Activated CD4-positive, alpha-beta memory T cell treated with anti-CD3 and anti-CD28 coated beads, Interleukin-2, amount 10 ng/mL, durations not matched to agents 7 days and 5 days (primary cell): ENCODE results near the gene PRR14L. TPM values are rescaled to one million over a fixed set of nuclear protein-coding genes. Genes with fewer than 3 reads are reported as not detected.
"Not testable (repeated sequence)": the region's sequence is repeated elsewhere in the genome, so short reads cannot be mapped to it uniquely, and the experiment has no call there.

Experiments used
- CTCF ChIA-PET: fragments of 350-600 bp; sonication (Branson Sonifier 250); formaldehyde crosslinking; loops from one replicate; lab custom pipeline; 2021; ENCODE audit warnings: antibody characterized with exemption, inconsistent platforms; lab: Charles Lee
- POLR2A ChIA-PET: fragments of 350-600 bp; sonication (Branson Sonifier 250); formaldehyde crosslinking; loops from one replicate; lab custom pipeline; 2021; ENCODE audit warnings: antibody characterized with exemption; lab: Charles Lee
- DNase-seq: peaks from one replicate; pipeline ENCODE4 v3.0.0-alpha.2; 2020
- H3K27ac Mint-ChIP-seq: one replicate; pipeline ENCODE4 v1.8.0; 2021; ENCODE audit warnings: mild to moderate bottlenecking, mixed read lengths
- H3K27me3 Mint-ChIP-seq: one replicate; pipeline ENCODE4 v1.8.0; 2021; ENCODE audit warnings: mixed read lengths
- H3K36me3 Mint-ChIP-seq: one replicate; pipeline ENCODE4 v1.8.0; 2021; ENCODE audit warnings: low read depth, mixed read lengths
- H3K4me1 Mint-ChIP-seq: one replicate; pipeline ENCODE4 v1.8.0; 2021; ENCODE audit warnings: mixed read lengths
- H3K4me3 Mint-ChIP-seq: one replicate; pipeline ENCODE4 v1.8.0; 2021; ENCODE audit warnings: mild to moderate bottlenecking, mixed read lengths
- H3K9me3 Mint-ChIP-seq: one replicate; pipeline ENCODE4 v1.8.0; 2021; ENCODE audit warnings: mixed read lengths
- total RNA-seq, 2 experiments: library from RNA; stranded (reverse); gene quantifications; one replicate each; pipeline ENCODE4 v1.2.3, GENCODE V29; 2021

PRR14L gene
- 10 to 100 TPM; 56.3 to 61.3 TPM for total RNA-seq

DNA sequence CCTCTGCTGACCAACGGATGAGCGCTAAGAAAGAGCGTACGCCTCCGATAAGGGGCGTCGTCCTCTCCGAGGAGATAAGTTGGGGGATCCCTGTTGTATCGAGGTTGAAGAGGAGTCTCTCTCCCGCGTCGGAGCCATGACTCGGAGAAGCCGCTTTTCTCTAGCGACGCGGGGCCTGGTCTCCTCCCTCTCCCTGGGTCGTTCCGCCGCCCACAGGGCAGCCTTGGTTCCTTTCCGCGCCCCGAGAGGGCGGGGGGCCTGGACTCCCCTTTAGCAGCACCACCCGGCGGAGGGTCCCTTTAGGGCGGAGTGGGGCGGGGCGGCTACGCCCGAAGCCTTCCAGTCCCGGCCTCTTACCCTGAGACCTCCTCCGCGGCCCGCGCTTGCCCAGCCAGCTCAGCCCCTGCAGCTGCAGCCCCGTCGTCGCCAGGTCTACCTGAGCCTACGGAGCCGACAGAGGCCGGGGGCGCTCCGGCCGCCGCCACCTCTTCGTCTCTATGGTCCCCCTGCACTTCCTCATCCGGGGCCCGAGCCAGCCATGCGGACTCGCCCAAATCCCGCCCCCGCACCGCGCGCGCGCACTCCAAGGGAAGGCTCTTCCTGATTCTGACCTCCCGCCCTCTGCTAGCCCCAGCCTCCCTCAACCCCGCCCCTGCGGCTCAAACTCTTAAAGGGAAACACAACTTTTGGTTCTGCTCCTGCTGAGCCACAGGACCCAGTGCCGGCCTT lies at the start of gene PRR14L:
PRR14L (minus strand) TSS at position 497 of the 729 bp plus-strand sequence. CDS start 11,272 bp downstream, outside the sequence.
- H3K36me3 Mint-ChIP-seq = peaks cover 24% of the 10 kb centered on the region
- no peaks in the 10 kb centered on the region for H3K9me3 Mint-ChIP-seq
- peaks cover 61% of the 10 kb centered on the region for H3K4me1 Mint-ChIP-seq
- POLR2A ChIA-PET = interaction anchor here (1.0 to 3.4 kb wide), 5 partner anchors 11 to 194 kb away, joined by 3 to 15 read pairs (median 4); partner anchors contain the start of gene PISD
- H3K4me3 Mint-ChIP-seq = peak within 1 kb of the TSS; percentile 91
- H3K27me3 Mint-ChIP-seq = no peaks in the 10 kb centered on the region
- CTCF ChIA-PET = interaction anchor here (0.8 kb wide), 1 partner anchor 727 kb away, joined by 3 read pairs; no protein-coding TSS in a partner anchor
- peak; percentile 98 for DNase-seq
- H3K27ac Mint-ChIP-seq = peak within 1 kb of the TSS; percentile 86

- H3K9me3 Mint-ChIP-seq, H3K27ac Mint-ChIP-seq, POLR2A ChIA-PET, H3K27me3 Mint-ChIP-seq, CTCF ChIA-PET, H3K4me3 Mint-ChIP-seq, DNase-seq, H3K4me1 Mint-ChIP-seq: not testable (repeated sequence)
- peaks cover 41% of the 10 kb centered on the region for H3K36me3 Mint-ChIP-seq
Observed at GRCh38 chr22:31799358-31799757, 49.4 kb upstream of the PRR14L start.

GRCh38 chr22:31790240-31790639 lies 40.3 kb upstream of the PRR14L start:
- ChIA-PET POLR2A (no interaction called here), CTCF (no interaction called here)
- peaks cover 5% of the 10 kb centered on the region for H3K4me1 Mint-ChIP-seq

GRCh38 chr22:31789803-31790202 lies 39.9 kb upstream of the PRR14L start:
- Mint-ChIP-seq H3K27ac (no peak overlapping the region), H3K4me1 (peaks cover 5% of the 10 kb centered on the region)
- POLR2A ChIA-PET = no interaction called here

More at GRCh38 chr22:31790240-31790639, 40.3 kb upstream of the PRR14L start:
- no peaks in the 10 kb centered on the region for H3K9me3 Mint-ChIP-seq
- no peak for DNase-seq
- no peaks in the 10 kb centered on the region for H3K27me3 Mint-ChIP-seq
- H3K36me3 Mint-ChIP-seq = peaks cover 27% of the 10 kb centered on the region
- H3K27ac Mint-ChIP-seq = no peak overlapping the region
- no peak overlapping the region for H3K4me3 Mint-ChIP-seq

DNA sequence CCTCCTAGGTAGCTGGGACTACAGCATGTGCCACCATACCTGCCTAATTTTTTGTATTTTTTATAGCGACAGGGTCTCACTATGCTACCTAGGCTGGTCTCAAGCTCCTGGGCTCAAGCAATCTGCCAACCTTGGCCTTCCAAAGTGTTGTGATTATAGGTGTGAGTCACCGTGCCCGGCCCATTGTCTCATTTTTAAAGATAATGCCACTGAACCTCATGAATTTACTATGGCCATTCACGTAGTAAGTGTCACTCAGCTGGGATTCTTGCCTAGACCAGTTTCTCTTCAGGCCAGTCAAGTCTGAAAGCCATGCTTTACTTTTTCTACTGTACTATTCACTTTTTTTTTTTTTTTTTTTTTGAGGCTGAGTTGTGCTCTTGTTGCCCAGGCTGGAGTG lies 26.3 kb upstream of the PRR14L start:
- Mint-ChIP-seq H3K9me3 (no peaks in the 10 kb centered on the region), H3K27ac (no peak overlapping the region), H3K27me3 (no peaks in the 10 kb centered on the region), H3K36me3 (peaks cover 38% of the 10 kb centered on the region), H3K4me1 (no peaks in the 10 kb centered on the region), H3K4me3 (no peak overlapping the region)
- POLR2A ChIA-PET = no interaction called here
- no peak for DNase-seq
- CTCF ChIA-PET = no interaction called here

More at GRCh38 chr22:31789803-31790202, 39.9 kb upstream of the PRR14L start:
- H3K36me3 Mint-ChIP-seq = peaks cover 31% of the 10 kb centered on the region
- no peaks in the 10 kb centered on the region for H3K9me3 Mint-ChIP-seq
- no peak overlapping the region for H3K4me3 Mint-ChIP-seq
- no peak for DNase-seq
- CTCF ChIA-PET = no interaction called here
- no peaks in the 10 kb centered on the region for H3K27me3 Mint-ChIP-seq

DNA sequence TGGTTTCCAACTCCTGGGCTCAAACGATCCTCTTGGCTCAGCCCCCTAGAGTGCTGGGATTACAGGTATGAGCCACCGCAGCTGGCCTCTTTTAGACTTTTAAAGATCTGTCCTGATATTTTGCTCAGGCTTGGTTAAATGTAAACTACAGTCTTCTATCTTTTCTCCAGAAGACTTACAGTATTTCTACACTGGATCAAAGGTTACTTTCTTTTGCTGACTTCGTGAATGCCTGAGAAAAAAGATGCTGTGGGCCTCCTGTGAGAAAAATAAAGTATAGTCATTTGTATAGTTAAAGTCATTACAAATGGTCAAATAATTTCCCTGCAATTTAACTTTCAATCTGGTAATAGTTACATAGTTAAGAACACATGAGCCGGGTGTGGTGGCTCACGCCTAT lies 23.5 kb upstream of the PRR14L start:
- CTCF ChIA-PET = no interaction called here
- H3K27me3 Mint-ChIP-seq = no peaks in the 10 kb centered on the region
- no peak overlapping the region for H3K27ac Mint-ChIP-seq
- POLR2A ChIA-PET = interaction anchor here (1.3 kb wide), 1 partner anchor 252 kb away, joined by 3 read pairs; no protein-coding TSS in a partner anchor
- no peak overlapping the region for H3K4me3 Mint-ChIP-seq
- no peaks in the 10 kb centered on the region for H3K9me3 Mint-ChIP-seq
- H3K36me3 Mint-ChIP-seq = peaks cover 25% of the 10 kb centered on the region
- H3K4me1 Mint-ChIP-seq = peaks cover 3% of the 10 kb centered on the region
- no peak for DNase-seq

GRCh38 chr22:31768422-31769059 lies 18.6 kb upstream of the PRR14L start:
- ChIA-PET POLR2A (no interaction called here), CTCF (interaction anchor here (1.2 to 1.3 kb wide), 2 partner anchors 15 to 103 kb away, joined by 3 to 5 read pairs; partner anchors contain the start of gene DEPDC5)
- no peak overlapping the region for H3K4me3 Mint-ChIP-seq
- H3K36me3 Mint-ChIP-seq = peaks cover 43% of the 10 kb centered on the region
- DNase-seq = no peak
- no peak overlapping the region for H3K27ac Mint-ChIP-seq
- H3K27me3 Mint-ChIP-seq = no peaks in the 10 kb centered on the region
- no peaks in the 10 kb centered on the region for H3K9me3 Mint-ChIP-seq
- peaks cover 3% of the 10 kb centered on the region for H3K4me1 Mint-ChIP-seq

- Mint-ChIP-seq H3K36me3 (peaks cover 52% of the 10 kb centered on the region), H3K27ac (no peak overlapping the region), H3K9me3 (no peaks in the 10 kb centered on the region), H3K4me1 (peaks cover 3% of the 10 kb centered on the region), H3K4me3 (no peak overlapping the region), H3K27me3 (no peaks in the 10 kb centered on the region)
- DNase-seq = no peak
- ChIA-PET POLR2A (interaction anchor here (1.8 kb wide), 1 partner anchor 11 kb away, joined by 5 read pairs; the partner anchor contains the start of gene DEPDC5), CTCF (no interaction called here)
Observed at GRCh38 chr22:31764785-31765184, 14.9 kb upstream of the PRR14L start.

GRCh38 chr22:31758860-31759259 lies 8.9 kb upstream of the PRR14L start:
- H3K27ac Mint-ChIP-seq, H3K27me3 Mint-ChIP-seq, H3K9me3 Mint-ChIP-seq, H3K4me3 Mint-ChIP-seq, POLR2A ChIA-PET, DNase-seq: not testable (repeated sequence)
- CTCF ChIA-PET = interaction anchor here (1.0 to 1.8 kb wide), 2 partner anchors 96 to 212 kb away, joined by 4 to 5 read pairs; partner anchors contain the start of gene PISD
- Mint-ChIP-seq H3K4me1 (peaks cover 22% of the 10 kb centered on the region), H3K36me3 (peaks cover 22% of the 10 kb centered on the region)

DNA sequence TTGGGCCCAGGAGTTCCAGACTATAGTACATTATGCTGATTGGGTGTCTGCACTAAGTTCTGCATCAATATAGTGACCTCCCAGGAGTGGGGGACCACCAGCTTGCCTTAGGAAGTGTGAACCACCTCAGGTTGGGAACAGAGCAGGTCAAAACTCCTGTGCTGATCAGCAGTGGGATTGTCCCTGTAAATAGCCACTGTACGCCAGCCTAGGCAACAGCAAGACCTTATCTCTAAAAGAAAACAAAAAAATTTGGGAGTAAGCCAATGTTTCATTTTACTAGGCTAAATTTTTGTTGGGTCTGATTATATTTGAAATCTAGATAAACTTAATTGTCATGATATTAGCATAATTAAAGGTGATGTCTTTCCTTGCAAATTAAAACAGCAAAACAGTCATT lies 7.3 kb upstream of the PRR14L start:
- H3K4me3 Mint-ChIP-seq = no peak overlapping the region
- H3K9me3 Mint-ChIP-seq = no peaks in the 10 kb centered on the region
- no peak overlapping the region for H3K27ac Mint-ChIP-seq
- peaks cover 20% of the 10 kb centered on the region for H3K36me3 Mint-ChIP-seq
- peaks cover 34% of the 10 kb centered on the region for H3K4me1 Mint-ChIP-seq
- ChIA-PET CTCF (interaction anchor here (1.8 kb wide), 1 partner anchor 95 kb away, joined by 5 read pairs; the partner anchor contains the start of gene PISD), POLR2A (no interaction called here)
- DNase-seq = no peak
- no peaks in the 10 kb centered on the region for H3K27me3 Mint-ChIP-seq

DNA sequence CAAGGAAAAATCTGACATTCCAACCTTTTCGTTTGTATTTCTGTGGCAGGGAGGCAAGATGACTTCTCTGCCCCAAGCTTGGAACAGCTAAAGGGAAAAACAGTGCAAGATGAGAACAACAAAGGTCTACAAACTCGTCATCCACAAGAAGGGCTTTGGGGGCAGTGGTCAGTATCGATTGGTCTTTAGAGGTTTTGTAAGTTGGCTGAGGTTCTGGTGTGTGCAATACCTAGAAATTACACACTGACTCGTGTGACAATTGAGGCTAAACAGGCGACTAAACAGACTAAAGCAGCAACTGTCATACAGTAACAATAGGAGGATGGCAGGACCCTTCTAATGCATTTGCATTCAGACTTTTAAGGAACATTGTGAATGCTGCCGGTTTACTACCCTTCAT lies 4.9 kb upstream of the PRR14L start:
- CTCF ChIA-PET = no interaction called here
- H3K4me1 Mint-ChIP-seq = peaks cover 45% of the 10 kb centered on the region
- POLR2A ChIA-PET = interaction anchor here (2.6 kb wide), 1 partner anchor 93 kb away, joined by 30 read pairs; the partner anchor contains the start of gene PISD
- H3K27me3 Mint-ChIP-seq = no peaks in the 10 kb centered on the region
- DNase-seq = no peak
- H3K27ac Mint-ChIP-seq = peak overlapping the region; percentile 97
- H3K36me3 Mint-ChIP-seq = peaks cover 6% of the 10 kb centered on the region
- no peaks in the 10 kb centered on the region for H3K9me3 Mint-ChIP-seq
- peak overlapping the region; percentile 92 for H3K4me3 Mint-ChIP-seq

GRCh38 chr22:31753634-31754501 lies 3.9 kb upstream of the PRR14L start, which contains the start of gene DEPDC5:
DEPDC5 (plus strand) TSS chr22:31754019; CDS start chr22:31754922, 903 bp downstream.
- DNase-seq = peak; percentile 97
- POLR2A ChIA-PET = interaction anchor here (0.8 to 2.7 kb wide), 15 partner anchors 8 to 409 kb away, joined by 3 to 30 read pairs (median 5); partner anchors contain the start of genes PATZ1, PISD and YWHAH
- no peaks in the 10 kb centered on the region for H3K27me3 Mint-ChIP-seq
- H3K36me3 Mint-ChIP-seq = peaks cover 11% of the 10 kb centered on the region
- CTCF ChIA-PET = interaction anchor here (0.7 to 2.0 kb wide), 5 partner anchors 15 to 233 kb away, joined by 3 to 8 read pairs (median 6); partner anchors contain the start of gene PISD
- peak within 1 kb of the TSS; percentile 97 for H3K27ac Mint-ChIP-seq
- peak within 1 kb of the TSS; percentile 92 for H3K4me3 Mint-ChIP-seq
- no peaks in the 10 kb centered on the region for H3K9me3 Mint-ChIP-seq
- peaks cover 50% of the 10 kb centered on the region for H3K4me1 Mint-ChIP-seq
